NCI-H2196 treated with DMSO at 0.1 percent for 48 hours (cell line): ENCODE results near the gene SYCP3.

Experiments
- DNase-seq: peaks from one replicate; lab custom pipeline; 2025; ENCODE audit not compliant: unreplicated experiment; lab: John Stamatoyannopoulos, UW

SYCP3 gene

GRCh38 chr12:101680647-101681046, 58.6 kb downstream of the SYCP3 start:
- no peak for DNase-seq

GRCh38 chr12:101680240-101680639, 59.0 kb downstream of the SYCP3 start:
- no peak for DNase-seq
